ENCODE data around the gene TCF12. TPM values are rescaled to one million over a fixed set of nuclear protein-coding genes. Genes with fewer than 3 reads are reported as not detected.

TCF12 gene
- total and polyA plus RNA-seq, 2 of the 8 experiments (the other 6 are each of a cell fraction or from before 2014, with no cell fraction given): 85.8 to 101 TPM

DNA sequence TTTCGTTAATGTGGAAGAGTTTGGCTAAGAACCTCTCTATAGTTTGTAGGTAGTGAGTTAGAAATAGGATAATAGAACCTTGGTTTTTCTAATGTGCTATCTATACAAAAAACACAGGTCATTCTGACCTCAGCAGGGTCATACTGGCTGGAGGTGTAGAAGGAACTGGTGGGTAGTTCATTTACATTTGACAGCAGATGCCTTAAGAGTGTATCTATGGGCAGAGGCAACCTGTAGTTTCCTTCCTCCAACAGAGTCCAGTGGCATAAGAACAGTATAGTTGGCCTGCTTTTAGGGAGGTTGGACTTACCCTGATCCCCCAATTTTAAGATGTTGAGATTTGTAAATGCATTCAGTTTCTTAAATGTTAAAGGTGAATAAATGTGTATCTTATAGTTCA, 152.2 kb downstream of the TCF12 start:
- Histone ChIP-seq H3K27ac (ENCODE audit: low read depth, low read length) (no peak overlapping the region), H3K23ac (ENCODE audit: insufficient read length) (no peak overlapping the region), H4K20me1 (replicated peaks in 1 of 2; ENCODE audit: control insufficient read depth in 1 of 2, insufficient read depth in 2 of 2, low read length in 2 of 2) (no peaks in the 10 kb centered on the region), H2AFZ (ENCODE audit: low read length) (no peak overlapping the region), H3K23me2 (ENCODE audit: low read depth, low read length) (no peaks in the 10 kb centered on the region; the same call in 1 of the 2 replicates), H2BK20ac (ENCODE audit: low read length) (no peak overlapping the region), H2BK12ac (ENCODE audit: low read depth, low read length) (no peak overlapping the region), H2BK5ac (ENCODE audit: low read depth, low read length) (no peak overlapping the region), H3K4ac (replicated peaks; ENCODE audit: insufficient read length, low read depth, low read length) (no peak overlapping the region), H2AK5ac (ENCODE audit: low read depth, low read length) (no peak overlapping the region), H3K9ac (replicated peaks in 1 of 4; ENCODE audit: extremely low read depth in 1 of 4, low read depth in 3 of 4, low read length in 3 of 4) (no peak overlapping the region), H3K56ac (replicated peaks; ENCODE audit: insufficient read length, low read depth, low read length) (no peak overlapping the region), H3K79me2 (ENCODE audit: control insufficient read depth in 1 of 2, insufficient read depth in 2 of 2, low read length in 2 of 2) (peaks cover 0 to 72% of the 10 kb centered on the region in 2 experiments; a peak in 3 of 4 replicates), H3K36me3 (ENCODE audit: control insufficient read depth in 2 of 4, insufficient read depth in 4 of 4, low read length in 3 of 4) (no peaks in the 10 kb centered on the region), H3K4me3 (ENCODE audit: extremely low read depth in 1 of 4, insufficient read depth in 2 of 4, low read depth in 3 of 4, low read length in 4 of 4) (no peak overlapping the region), H3K27me3 (replicated peaks in 1 of 4; ENCODE audit: control insufficient read depth in 3 of 4, extremely low read depth in 1 of 4, insufficient read depth in 3 of 4, low read length in 3 of 4) (no peaks in the 10 kb centered on the region), H4K91ac (replicated peaks; ENCODE audit: insufficient read length, low read length) (no peak overlapping the region), H4K8ac (ENCODE audit: extremely low read depth, insufficient read depth, low read length) (no peak overlapping the region), H3K79me1 (ENCODE audit: low read depth, low read length) (no peaks in the 10 kb centered on the region), H3K9me3 (ENCODE audit: insufficient read depth in 2 of 2, low read depth in 1 of 2, low read length in 1 of 2) (no peaks in the 10 kb centered on the region), H4K5ac (ENCODE audit: insufficient read length, low read depth, low read length) (no peak overlapping the region), H3K18ac (ENCODE audit: extremely low read depth, low read length) (no peak overlapping the region), H2BK15ac (ENCODE audit: low read length) (no peak overlapping the region), H3K4me2 (ENCODE audit: insufficient read depth in 1 of 2, low read depth in 2 of 2, low read length in 2 of 2) (no peak overlapping the region), H3K4me1 (replicated peaks in 1 of 4; ENCODE audit: control insufficient read depth in 3 of 4, insufficient read depth in 4 of 4, low read length in 3 of 4) (peaks cover 0 to 8% (median 2%) of the 10 kb centered on the region in 4 experiments; a peak in 2 of 7 replicates), H2BK120ac (replicated peaks; ENCODE audit: low read depth, low read length) (no peak overlapping the region), H3K14ac (ENCODE audit: insufficient read length) (no peak overlapping the region)
- CTCF ChIA-PET (ENCODE audit: partially characterized antibody): no interaction called here
- POLR2A ChIA-PET (ENCODE audit: partially characterized antibody): no interaction called here
- 78% methylated on average over 1 of the region's 1 CpG; no CpG with 5 or more reads in 1 of the 2 experiments for WGBS, 2 experiments (ENCODE audit: extremely low coverage in 1 of 2, insufficient coverage in 1 of 2, insufficient read length in 1 of 2, insufficient replicate concordance in 2 of 2, low coverage in 1 of 2, low lambda C conversion rate in 2 of 2, missing lambda C conversion rate in 1 of 2)
- FAIRE-seq (no peak), DNase-seq (ENCODE audit: low read depth in 1 of 2, low spot score in 2 of 2) (no peak)
- TF ChIP-seq RNF2 (IDR thresholded peaks at IDR 0.05; ENCODE audit: borderline replicate concordance, low read depth, low read length, missing control alignments, poor library complexity, severe bottlenecking) (no peak), TEAD4 (IDR thresholded peaks at IDR 0.05; ENCODE audit: low read depth, low read length) (no peak), TAF7 (optimal IDR thresholded peaks at IDR 0.05; ENCODE audit: borderline replicate concordance, low read depth, low read length) (no peak), POU5F1 (IDR thresholded peaks at IDR 0.05; ENCODE audit: low read depth, low read length) (no peak), MAFK (IDR thresholded peaks at IDR 0.05; ENCODE audit: low read depth, low read length) (no peak), SRF (IDR thresholded peaks at IDR 0.05; ENCODE audit: low read depth, low read length) (no peak), JUN (IDR thresholded peaks at IDR 0.05; ENCODE audit: low read depth, low read length) (no peak), HDAC6 (IDR thresholded peaks at IDR 0.05; ENCODE audit: low read depth, low read length) (no peak), NRF1 (IDR thresholded peaks at IDR 0.05; ENCODE audit: low read depth, low read length) (no peak), CHD1 (IDR thresholded peaks at IDR 0.05; ENCODE audit: low read depth, low read length) (no peak)
- TF ChIP-seq, protein P1, sequence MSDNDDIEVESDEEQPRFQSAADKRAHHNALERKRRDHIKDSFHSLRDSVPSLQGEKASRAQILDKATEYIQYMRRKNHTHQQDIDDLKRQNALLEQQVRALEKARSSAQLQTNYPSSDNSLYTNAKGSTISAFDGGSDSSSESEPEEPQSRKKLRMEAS (IDR thresholded peaks at IDR 0.05): no peak
- TF ChIP-seq, protein P2, sequence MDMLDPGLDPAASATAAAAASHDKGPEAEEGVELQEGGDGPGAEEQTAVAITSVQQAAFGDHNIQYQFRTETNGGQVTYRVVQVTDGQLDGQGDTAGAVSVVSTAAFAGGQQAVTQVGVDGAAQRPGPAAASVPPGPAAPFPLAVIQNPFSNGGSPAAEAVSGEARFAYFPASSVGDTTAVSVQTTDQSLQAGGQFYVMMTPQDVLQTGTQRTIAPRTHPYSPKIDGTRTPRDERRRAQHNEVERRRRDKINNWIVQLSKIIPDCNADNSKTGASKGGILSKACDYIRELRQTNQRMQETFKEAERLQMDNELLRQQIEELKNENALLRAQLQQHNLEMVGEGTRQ (IDR thresholded peaks at IDR 0.05; ENCODE audit: low read length): no peak
- TF ChIP-seq, protein P3, sequence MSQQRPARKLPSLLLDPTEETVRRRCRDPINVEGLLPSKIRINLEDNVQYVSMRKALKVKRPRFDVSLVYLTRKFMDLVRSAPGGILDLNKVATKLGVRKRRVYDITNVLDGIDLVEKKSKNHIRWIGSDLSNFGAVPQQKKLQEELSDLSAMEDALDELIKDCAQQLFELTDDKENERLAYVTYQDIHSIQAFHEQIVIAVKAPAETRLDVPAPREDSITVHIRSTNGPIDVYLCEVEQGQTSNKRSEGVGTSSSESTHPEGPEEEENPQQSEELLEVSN (IDR thresholded peaks at IDR 0.05): no peak
